Measurements from ENCODE around the gene BAIAP2L1.

DNA sequence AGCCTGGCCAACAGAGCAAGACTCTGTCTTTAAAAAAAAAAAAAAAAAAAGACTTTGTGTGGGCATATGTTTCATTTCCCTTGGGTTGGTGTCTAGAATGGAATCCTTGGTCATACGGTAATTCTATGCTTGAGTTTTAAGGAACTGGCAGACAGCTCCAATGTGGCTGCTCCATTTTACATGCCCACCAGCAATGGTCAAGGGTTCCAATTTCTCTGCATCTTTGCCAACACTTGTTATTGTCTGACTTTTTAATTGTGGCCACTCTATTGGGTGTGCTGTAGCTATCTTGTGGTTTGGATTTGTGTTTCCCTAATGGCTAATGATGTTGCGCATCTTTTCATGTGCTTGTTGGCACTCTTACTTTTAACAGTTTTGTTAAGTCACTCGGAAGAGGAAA lies 61.8 kb downstream of the BAIAP2L1 start:
- TF ChIP-seq EZH2 (IDR thresholded peaks at IDR 0.05; ENCODE audit: borderline replicate concordance, low read depth, low read length, severe bottlenecking) (no peak), POLR2AphosphoS5 (IDR thresholded peaks at IDR 0.05; ENCODE audit: insufficient read depth, low read depth, low read length) (no peak)

Data from endothelial cell of umbilical vein (primary cell).